GM21381 (cell line): ENCODE data around the gene MACROH2A1.

Source experiments
- ATAC-seq: cut with Tn5 transposase; IDR thresholded peaks from one replicate; pipeline ENCODE4 v1.9.1; 2021; ENCODE audit warnings: mild to moderate bottlenecking, moderate library complexity; ENCODE audit not compliant: unreplicated experiment

Gene MACROH2A1

GRCh38 chr5:135357685-135358084 is 41.3 kb downstream of the MACROH2A1 start:
- ATAC-seq = no peak

- no peak for ATAC-seq
Observed at GRCh38 chr5:135356522-135357318, 42.3 kb downstream of the MACROH2A1 start.

- no peak for ATAC-seq
Observed at GRCh38 chr5:135355169-135355568, 43.9 kb downstream of the MACROH2A1 start.

- ATAC-seq = no peak
Observed at GRCh38 chr5:135353952-135354721, 44.9 kb downstream of the MACROH2A1 start.

GRCh38 chr5:135350536-135350935 is 48.5 kb downstream of the MACROH2A1 start:
- no peak for ATAC-seq

GRCh38 chr5:135349886-135350285 is 49.1 kb downstream of the MACROH2A1 start:
- ATAC-seq = no peak

GRCh38 chr5:135349451-135349850 is 49.6 kb downstream of the MACROH2A1 start:
- no peak for ATAC-seq

- ATAC-seq = no peak
Observed at GRCh38 chr5:135348918-135349317, 50.1 kb downstream of the MACROH2A1 start.

GRCh38 chr5:135347392-135347791 is 51.6 kb downstream of the MACROH2A1 start:
- no peak for ATAC-seq

GRCh38 chr5:135345956-135346731 is 52.9 kb downstream of the MACROH2A1 start:
- no peak for ATAC-seq

- ATAC-seq = no peak
Observed at GRCh38 chr5:135344349-135344748, 54.7 kb downstream of the MACROH2A1 start.

GRCh38 chr5:135343413-135343812 is 55.6 kb downstream of the MACROH2A1 start:
- no peak for ATAC-seq

GRCh38 chr5:135342551-135342875 is 56.5 kb downstream of the MACROH2A1 start:
- ATAC-seq = no peak

GRCh38 chr5:135341696-135342550 is 57.1 kb downstream of the MACROH2A1 start:
- ATAC-seq = no peak

- ATAC-seq = no peak
Observed at GRCh38 chr5:135341016-135341666, 57.9 kb downstream of the MACROH2A1 start.

- ATAC-seq = no peak
Observed at GRCh38 chr5:135340568-135340967, 58.5 kb downstream of the MACROH2A1 start.

GRCh38 chr5:135339623-135340022 is 59.4 kb downstream of the MACROH2A1 start:
- no peak for ATAC-seq

- no peak for ATAC-seq
Observed at GRCh38 chr5:135339189-135339588, 59.8 kb downstream of the MACROH2A1 start.

GRCh38 chr5:135337064-135337463 is 62.0 kb downstream of the MACROH2A1 start:
- no peak for ATAC-seq
